ENCODE results near the gene OR2T6. TPM values are rescaled to one million over a fixed set of nuclear protein-coding genes. Genes with fewer than 3 reads are reported as not detected.
"Not testable (repeated sequence)": the region's sequence is repeated elsewhere in the genome, so short reads cannot be mapped to it uniquely, and the experiment has no call there.

The OR2T6 gene
- total RNA-seq, 1 experiment from 2014 or later: not detected

- intact Hi-C loops (cut with micrococcal nuclease; ENCODE audit: unreplicated experiment): no loop called here
- Histone ChIP-seq H3K4me2 (no peak overlapping the region), H3F3A (ENCODE audit: insufficient read depth, low read depth) (no peaks in the 10 kb centered on the region), H3K4me3 (no peak overlapping the region), H3K27ac (no peak overlapping the region), H3K79me2 (ENCODE audit: low read depth) (no peaks in the 10 kb centered on the region), H3K9me3 (ENCODE audit: insufficient read depth, low read depth) (no peaks in the 10 kb centered on the region), H3K9me2 (ENCODE audit: insufficient read depth) (no peaks in the 10 kb centered on the region), H3K4me1 (replicated peaks; ENCODE audit: insufficient read depth) (no peaks in the 10 kb centered on the region), H3K27me3 (ENCODE audit: insufficient read depth, low read depth) (no peaks in the 10 kb centered on the region), H3K36me3 (ENCODE audit: low read depth) (no peaks in the 10 kb centered on the region), H4K20me1 (ENCODE audit: insufficient read depth) (no peaks in the 10 kb centered on the region), H2AFZ (no peak overlapping the region)
- no TSS peak for BruUV-seq (replicated peaks)
- DNase-seq: no peak
- ChIA-PET POLR2A (ENCODE audit: unreplicated experiment) (no interaction called here), CTCF (no interaction called here)
- TF ChIP-seq CTCF (conservative IDR thresholded peaks at IDR 0.05) (no peak), EZH2 (IDR thresholded peaks at IDR 0.05; ENCODE audit: low read depth) (no peak)
Observed at GRCh38 chr1:248416226-248416625, 40.7 kb downstream of the OR2T6 start.

GRCh38 chr1:248417854-248418253 is 42.3 kb downstream of the OR2T6 start:
- H3K4me1 ChIP-seq (replicated peaks; ENCODE audit: insufficient read depth): no peaks in the 10 kb centered on the region
- H3K9me2 ChIP-seq (ENCODE audit: insufficient read depth): no peaks in the 10 kb centered on the region
- H3K79me2 ChIP-seq (ENCODE audit: low read depth): no peaks in the 10 kb centered on the region
- H3K27ac ChIP-seq: no peak overlapping the region
- BruUV-seq (replicated peaks): no TSS peak
- POLR2A ChIA-PET (ENCODE audit: unreplicated experiment): no interaction called here
- H3K9me3 ChIP-seq (ENCODE audit: insufficient read depth, low read depth): no peaks in the 10 kb centered on the region
- H3K4me3 ChIP-seq: no peak overlapping the region
- H3K27me3 ChIP-seq (ENCODE audit: insufficient read depth, low read depth): no peaks in the 10 kb centered on the region
- no peak overlapping the region for H2AFZ ChIP-seq
- CTCF ChIA-PET: no interaction called here
- no peak overlapping the region for H3K4me2 ChIP-seq
- intact Hi-C loops (cut with micrococcal nuclease; ENCODE audit: unreplicated experiment): no loop called here
- no peaks in the 10 kb centered on the region for H4K20me1 ChIP-seq (ENCODE audit: insufficient read depth)
- H3F3A ChIP-seq (ENCODE audit: insufficient read depth, low read depth): no peaks in the 10 kb centered on the region
- no peaks in the 10 kb centered on the region for H3K36me3 ChIP-seq (ENCODE audit: low read depth)
- DNase-seq: no peak
- TF ChIP-seq CTCF (conservative IDR thresholded peaks at IDR 0.05) (no peak), EZH2 (IDR thresholded peaks at IDR 0.05; ENCODE audit: low read depth) (no peak)

- ChIA-PET CTCF (no interaction called here), POLR2A (ENCODE audit: unreplicated experiment) (no interaction called here)
- Histone ChIP-seq H3K4me2 (no peak overlapping the region), H4K20me1 (ENCODE audit: insufficient read depth) (no peaks in the 10 kb centered on the region), H3K27me3 (ENCODE audit: insufficient read depth, low read depth) (no peaks in the 10 kb centered on the region), H3K9me2 (ENCODE audit: insufficient read depth) (no peaks in the 10 kb centered on the region), H3K4me3 (no peak overlapping the region), H3K27ac (no peak overlapping the region), H3K36me3 (ENCODE audit: low read depth) (no peaks in the 10 kb centered on the region), H3K9me3 (ENCODE audit: insufficient read depth, low read depth) (no peaks in the 10 kb centered on the region), H3K4me1 (replicated peaks; ENCODE audit: insufficient read depth) (no peaks in the 10 kb centered on the region), H3F3A (ENCODE audit: insufficient read depth, low read depth) (no peaks in the 10 kb centered on the region), H2AFZ (no peak overlapping the region), H3K79me2 (ENCODE audit: low read depth) (no peaks in the 10 kb centered on the region)
- TF ChIP-seq EZH2 (IDR thresholded peaks at IDR 0.05; ENCODE audit: low read depth) (no peak), CTCF (conservative IDR thresholded peaks at IDR 0.05) (no peak)
- no peak for DNase-seq
- intact Hi-C loops (cut with micrococcal nuclease; ENCODE audit: unreplicated experiment): no loop called here
- no TSS peak for BruUV-seq (replicated peaks)
Observed at GRCh38 chr1:248421384-248421783, 45.8 kb downstream of the OR2T6 start.

GRCh38 chr1:248427526-248428191 is 52.1 kb downstream of the OR2T6 start:
- H3K79me2 ChIP-seq (ENCODE audit: low read depth); H4K20me1 ChIP-seq (ENCODE audit: insufficient read depth); H3K9me2 ChIP-seq (ENCODE audit: insufficient read depth); H3K36me3 ChIP-seq (ENCODE audit: low read depth); CTCF ChIA-PET; H3K27me3 ChIP-seq (ENCODE audit: insufficient read depth, low read depth); POLR2A ChIA-PET (ENCODE audit: unreplicated experiment); H2AFZ ChIP-seq; BruUV-seq (replicated peaks); H3K4me2 ChIP-seq; H3K4me3 ChIP-seq; H3K4me1 ChIP-seq (replicated peaks; ENCODE audit: insufficient read depth); H3K9me3 ChIP-seq (ENCODE audit: insufficient read depth, low read depth); H3F3A ChIP-seq (ENCODE audit: insufficient read depth, low read depth); H3K27ac ChIP-seq; intact Hi-C loops (cut with micrococcal nuclease; ENCODE audit: unreplicated experiment); DNase-seq: not testable (repeated sequence)

GRCh38 chr1:248428192-248428533 is 52.6 kb downstream of the OR2T6 start:
- H3K4me2 ChIP-seq; H3K36me3 ChIP-seq (ENCODE audit: low read depth); H3K4me3 ChIP-seq; H3K27me3 ChIP-seq (ENCODE audit: insufficient read depth, low read depth); DNase-seq; H3K9me2 ChIP-seq (ENCODE audit: insufficient read depth); POLR2A ChIA-PET (ENCODE audit: unreplicated experiment); BruUV-seq (replicated peaks); CTCF ChIA-PET; H3K4me1 ChIP-seq (replicated peaks; ENCODE audit: insufficient read depth); intact Hi-C loops (cut with micrococcal nuclease; ENCODE audit: unreplicated experiment); H3K27ac ChIP-seq; H3F3A ChIP-seq (ENCODE audit: insufficient read depth, low read depth); H2AFZ ChIP-seq; H4K20me1 ChIP-seq (ENCODE audit: insufficient read depth); H3K79me2 ChIP-seq (ENCODE audit: low read depth); H3K9me3 ChIP-seq (ENCODE audit: insufficient read depth, low read depth): not testable (repeated sequence)

Data from PC-9 (cell line).